WTC11 (cell line): Measurements from ENCODE around the gene KIT. TPM values are rescaled to one million over a fixed set of nuclear protein-coding genes. Genes with fewer than 3 reads are reported as not detected.

Experiments
- ATAC-seq: fragments of 200-7000 bp; cut with Tn5 transposase; 2 replicates; pipeline ENCODE4 v1.10.0; 2021; ENCODE audit warnings: mild to moderate bottlenecking, moderate library complexity
- CTCF ChIA-PET: fragments of 300-600 bp; sonication (Branson Sonifier 250); formaldehyde crosslinking; loops from one replicate; lab custom pipeline; 2021; ENCODE audit warnings: antibody characterized with exemption; lab: Charles Lee
- POLR2A ChIA-PET: fragments of 350-600 bp; sonication (Branson Sonifier 250); formaldehyde crosslinking; loops from one replicate; lab custom pipeline; 2021; ENCODE audit warnings: antibody characterized with exemption; lab: Charles Lee
- DNase-seq: peaks from one replicate; pipeline ENCODE4 v3.0.0; 2021; ENCODE audit warnings: low spot score
- H3K27ac Mint-ChIP-seq: 2 replicates; pipeline ENCODE4 v1.8.0; 2021; ENCODE audit warnings: mixed read lengths
- H3K27me3 Mint-ChIP-seq: 2 replicates; pipeline ENCODE4 v1.8.0; 2021; ENCODE audit warnings: low read depth, mild to moderate bottlenecking, moderate library complexity, mixed read lengths
- H3K36me3 Mint-ChIP-seq: 2 replicates; pipeline ENCODE4 v1.8.0; 2021; ENCODE audit warnings: mixed read lengths
- H3K4me1 Mint-ChIP-seq: 2 replicates; pipeline ENCODE4 v1.8.0; 2022; ENCODE audit warnings: mixed read lengths
- H3K4me3 Mint-ChIP-seq: 2 replicates; pipeline ENCODE4 v1.8.0; 2021; ENCODE audit warnings: mild to moderate bottlenecking, moderate library complexity, mixed read lengths
- H3K9me3 Mint-ChIP-seq: 2 replicates; pipeline ENCODE4 v1.8.0; 2021; ENCODE audit warnings: mixed read lengths
- CREM ChIP-seq: sonication (generic); formaldehyde crosslinking; IDR thresholded peaks from 2 replicates; pipeline ENCODE4 v1.8.1; 2022; ENCODE audit warnings: mild to moderate bottlenecking, missing genetic modification reagents, moderate library complexity
- ESRRA ChIP-seq: sonication (generic); formaldehyde crosslinking; IDR thresholded peaks from 2 replicates; pipeline ENCODE4 v1.8.1; 2022; ENCODE audit warnings: mild to moderate bottlenecking, missing genetic modification reagents, borderline replicate concordance
- HMGA2 ChIP-seq: fragments of 250-450 bp; sonication (Bioruptor Pico); IDR thresholded peaks from 2 replicates; pipeline ENCODE4 v1.4.0; 2021; ENCODE audit warnings: mild to moderate bottlenecking, moderate library complexity
- IRF2 ChIP-seq: sonication (generic); formaldehyde crosslinking; IDR thresholded peaks from 2 replicates; pipeline ENCODE4 v1.8.0; 2022; ENCODE audit warnings: low read depth, missing genetic modification reagents, borderline replicate concordance
- MYBL2 ChIP-seq: sonication (generic); formaldehyde crosslinking; IDR thresholded peaks from 2 replicates; pipeline ENCODE4 v1.8.1; 2023; ENCODE audit warnings: mild to moderate bottlenecking, moderate library complexity, missing genetic modification reagents
- OVOL2 ChIP-seq: fragments of 250-450 bp; sonication (Bioruptor Pico); IDR thresholded peaks from 2 replicates; pipeline ENCODE4 v1.9.0; 2021; ENCODE audit warnings: mild to moderate bottlenecking, borderline replicate concordance
- RELA ChIP-seq: sonication (generic); formaldehyde crosslinking; IDR thresholded peaks from 2 replicates; pipeline ENCODE4 v1.8.1; 2022; ENCODE audit warnings: missing genetic modification reagents, mild to moderate bottlenecking, borderline replicate concordance
- ZNF121 ChIP-seq: sonication (generic); formaldehyde crosslinking; IDR thresholded peaks from 2 replicates; pipeline ENCODE4 v1.8.0; 2023; ENCODE audit warnings: missing genetic modification reagents
- ZNF138 ChIP-seq: sonication (generic); formaldehyde crosslinking; conservative IDR thresholded peaks from 2 replicates; pipeline ENCODE4 v1.8.1; 2022; ENCODE audit warnings: mild to moderate bottlenecking, moderate library complexity, missing genetic modification reagents
- ZNF423 ChIP-seq: fragments of 250-450 bp; sonication (Bioruptor Pico); IDR thresholded peaks from 2 replicates; pipeline ENCODE4 v2.1.2; 2022; ENCODE audit warnings: mild to moderate bottlenecking, moderate library complexity
- total RNA-seq: library from RNA; stranded (reverse); gene quantifications from 3 replicates; pipeline ENCODE4 v1.2.3, GENCODE V29; 2021
- TF ChIP-seq, protein P1 (sequence below): sonication (generic); formaldehyde crosslinking; IDR thresholded peaks from 2 replicates; pipeline ENCODE4 v1.8.0; 2022; ENCODE audit warnings: mild to moderate bottlenecking, missing genetic modification reagents
- TF ChIP-seq, protein P2 (sequence below): sonication (generic); formaldehyde crosslinking; IDR thresholded peaks from 2 replicates; pipeline ENCODE4 v1.8.1; 2022; ENCODE audit warnings: mild to moderate bottlenecking, missing genetic modification reagents, moderate library complexity, borderline replicate concordance
- TF ChIP-seq, protein P3 (sequence below): sonication (generic); formaldehyde crosslinking; IDR thresholded peaks from 2 replicates; pipeline ENCODE4 v1.8.1; 2022; ENCODE audit warnings: low read depth, missing genetic modification reagents, borderline replicate concordance
- TF ChIP-seq, protein P4 (sequence below): sonication (generic); formaldehyde crosslinking; IDR thresholded peaks from 2 replicates; pipeline ENCODE4 v1.8.0; 2023; ENCODE audit warnings: missing genetic modification reagents, mild to moderate bottlenecking, borderline replicate concordance
- TF ChIP-seq, protein P5 (sequence below): sonication (generic); formaldehyde crosslinking; IDR thresholded peaks from 2 replicates; pipeline ENCODE4 v1.8.0; 2022; ENCODE audit warnings: missing genetic modification reagents

The KIT gene
- total RNA-seq, 1 experiment from 2014 or later, result 23.3 TPM

DNA sequence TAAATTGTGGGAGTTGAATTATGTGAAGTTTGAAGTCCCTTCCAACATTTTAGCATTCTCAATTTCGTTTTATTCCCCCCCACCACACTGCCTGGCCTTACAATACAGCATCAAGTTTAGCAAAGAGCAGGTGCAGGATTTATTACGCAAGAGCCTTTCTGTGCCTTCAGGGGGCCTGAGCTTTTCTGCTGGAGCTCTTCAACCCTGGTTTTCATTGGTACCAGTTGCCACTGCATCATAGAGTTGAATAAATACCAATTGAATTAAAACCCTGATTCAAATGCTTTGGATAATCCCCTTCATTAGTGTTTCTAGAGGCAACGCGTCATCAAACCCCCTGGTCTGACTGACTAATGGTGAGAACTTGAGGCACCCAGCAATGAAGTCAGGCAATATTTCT is 43.6 kb upstream of the KIT start (continued):
- TF ChIP-seq, protein P1, sequence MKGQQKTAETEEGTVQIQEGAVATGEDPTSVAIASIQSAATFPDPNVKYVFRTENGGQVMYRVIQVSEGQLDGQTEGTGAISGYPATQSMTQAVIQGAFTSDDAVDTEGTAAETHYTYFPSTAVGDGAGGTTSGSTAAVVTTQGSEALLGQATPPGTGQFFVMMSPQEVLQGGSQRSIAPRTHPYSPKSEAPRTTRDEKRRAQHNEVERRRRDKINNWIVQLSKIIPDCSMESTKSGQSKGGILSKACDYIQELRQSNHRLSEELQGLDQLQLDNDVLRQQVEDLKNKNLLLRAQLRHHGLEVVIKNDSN, result no peak
- TF ChIP-seq, all 79 proteins: peak for 0

DNA sequence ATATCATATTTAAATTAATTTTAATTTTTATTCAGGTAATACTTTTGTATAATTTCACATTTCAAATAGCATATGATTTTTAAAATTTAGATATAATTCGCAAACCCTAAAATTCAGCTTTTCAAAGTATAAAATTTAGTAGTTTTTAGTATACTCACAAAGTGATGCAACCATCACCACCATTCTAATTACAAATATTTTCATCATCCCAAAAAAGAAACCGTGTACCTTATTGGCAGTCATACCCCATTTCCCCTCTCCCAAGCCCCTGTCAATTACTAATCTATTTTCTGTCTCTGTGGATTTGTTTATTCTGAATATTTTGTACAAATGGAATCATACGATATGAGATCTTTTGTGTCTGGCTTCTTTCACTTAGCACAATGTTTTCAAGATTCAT is 37.0 kb upstream of the KIT start:
- CTCF ChIA-PET, result no interaction called here
- DNase-seq, result no peak
- Mint-ChIP-seq H3K4me3 (no peak overlapping the region), H3K9me3 (peaks cover 6% of the 10 kb centered on the region), H3K4me1 (peaks cover 7% of the 10 kb centered on the region), H3K36me3 (no peaks in the 10 kb centered on the region), H3K27ac (no peak overlapping the region), H3K27me3 (no peaks in the 10 kb centered on the region; the same call in 1 of the 2 replicates)
- POLR2A ChIA-PET, result no interaction called here
- no peak for ATAC-seq
- TF ChIP-seq, protein P2, sequence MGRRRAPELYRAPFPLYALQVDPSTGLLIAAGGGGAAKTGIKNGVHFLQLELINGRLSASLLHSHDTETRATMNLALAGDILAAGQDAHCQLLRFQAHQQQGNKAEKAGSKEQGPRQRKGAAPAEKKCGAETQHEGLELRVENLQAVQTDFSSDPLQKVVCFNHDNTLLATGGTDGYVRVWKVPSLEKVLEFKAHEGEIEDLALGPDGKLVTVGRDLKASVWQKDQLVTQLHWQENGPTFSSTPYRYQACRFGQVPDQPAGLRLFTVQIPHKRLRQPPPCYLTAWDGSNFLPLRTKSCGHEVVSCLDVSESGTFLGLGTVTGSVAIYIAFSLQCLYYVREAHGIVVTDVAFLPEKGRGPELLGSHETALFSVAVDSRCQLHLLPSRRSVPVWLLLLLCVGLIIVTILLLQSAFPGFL, result no peak
- TF ChIP-seq RELA (CRISPR knock-in tag), result no peak
- no peak for TF ChIP-seq ZNF138 (CRISPR knock-in tag)
- TF ChIP-seq, protein P3, sequence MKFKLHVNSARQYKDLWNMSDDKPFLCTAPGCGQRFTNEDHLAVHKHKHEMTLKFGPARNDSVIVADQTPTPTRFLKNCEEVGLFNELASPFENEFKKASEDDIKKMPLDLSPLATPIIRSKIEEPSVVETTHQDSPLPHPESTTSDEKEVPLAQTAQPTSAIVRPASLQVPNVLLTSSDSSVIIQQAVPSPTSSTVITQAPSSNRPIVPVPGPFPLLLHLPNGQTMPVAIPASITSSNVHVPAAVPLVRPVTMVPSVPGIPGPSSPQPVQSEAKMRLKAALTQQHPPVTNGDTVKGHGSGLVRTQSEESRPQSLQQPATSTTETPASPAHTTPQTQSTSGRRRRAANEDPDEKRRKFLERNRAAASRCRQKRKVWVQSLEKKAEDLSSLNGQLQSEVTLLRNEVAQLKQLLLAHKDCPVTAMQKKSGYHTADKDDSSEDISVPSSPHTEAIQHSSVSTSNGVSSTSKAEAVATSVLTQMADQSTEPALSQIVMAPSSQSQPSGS (CRISPR knock-in tag), result no peak
- TF ChIP-seq, protein P4, sequence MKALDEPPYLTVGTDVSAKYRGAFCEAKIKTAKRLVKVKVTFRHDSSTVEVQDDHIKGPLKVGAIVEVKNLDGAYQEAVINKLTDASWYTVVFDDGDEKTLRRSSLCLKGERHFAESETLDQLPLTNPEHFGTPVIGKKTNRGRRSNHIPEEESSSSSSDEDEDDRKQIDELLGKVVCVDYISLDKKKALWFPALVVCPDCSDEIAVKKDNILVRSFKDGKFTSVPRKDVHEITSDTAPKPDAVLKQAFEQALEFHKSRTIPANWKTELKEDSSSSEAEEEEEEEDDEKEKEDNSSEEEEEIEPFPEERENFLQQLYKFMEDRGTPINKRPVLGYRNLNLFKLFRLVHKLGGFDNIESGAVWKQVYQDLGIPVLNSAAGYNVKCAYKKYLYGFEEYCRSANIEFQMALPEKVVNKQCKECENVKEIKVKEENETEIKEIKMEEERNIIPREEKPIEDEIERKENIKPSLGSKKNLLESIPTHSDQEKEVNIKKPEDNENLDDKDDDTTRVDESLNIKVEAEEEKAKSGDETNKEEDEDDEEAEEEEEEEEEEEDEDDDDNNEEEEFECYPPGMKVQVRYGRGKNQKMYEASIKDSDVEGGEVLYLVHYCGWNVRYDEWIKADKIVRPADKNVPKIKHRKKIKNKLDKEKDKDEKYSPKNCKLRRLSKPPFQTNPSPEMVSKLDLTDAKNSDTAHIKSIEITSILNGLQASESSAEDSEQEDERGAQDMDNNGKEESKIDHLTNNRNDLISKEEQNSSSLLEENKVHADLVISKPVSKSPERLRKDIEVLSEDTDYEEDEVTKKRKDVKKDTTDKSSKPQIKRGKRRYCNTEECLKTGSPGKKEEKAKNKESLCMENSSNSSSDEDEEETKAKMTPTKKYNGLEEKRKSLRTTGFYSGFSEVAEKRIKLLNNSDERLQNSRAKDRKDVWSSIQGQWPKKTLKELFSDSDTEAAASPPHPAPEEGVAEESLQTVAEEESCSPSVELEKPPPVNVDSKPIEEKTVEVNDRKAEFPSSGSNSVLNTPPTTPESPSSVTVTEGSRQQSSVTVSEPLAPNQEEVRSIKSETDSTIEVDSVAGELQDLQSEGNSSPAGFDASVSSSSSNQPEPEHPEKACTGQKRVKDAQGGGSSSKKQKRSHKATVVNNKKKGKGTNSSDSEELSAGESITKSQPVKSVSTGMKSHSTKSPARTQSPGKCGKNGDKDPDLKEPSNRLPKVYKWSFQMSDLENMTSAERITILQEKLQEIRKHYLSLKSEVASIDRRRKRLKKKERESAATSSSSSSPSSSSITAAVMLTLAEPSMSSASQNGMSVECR (CRISPR knock-in tag), result no peak
- TF ChIP-seq IRF2 (CRISPR knock-in tag), result no peak
- TF ChIP-seq ESRRA (CRISPR knock-in tag), result no peak
- no peak for TF ChIP-seq MYBL2 (CRISPR knock-in tag)
- TF ChIP-seq CREM (CRISPR knock-in tag), result no peak
- no peak for TF ChIP-seq OVOL2 (CRISPR knock-in tag)
- TF ChIP-seq ZNF121 (CRISPR knock-in tag), result no peak
- TF ChIP-seq, protein P5, sequence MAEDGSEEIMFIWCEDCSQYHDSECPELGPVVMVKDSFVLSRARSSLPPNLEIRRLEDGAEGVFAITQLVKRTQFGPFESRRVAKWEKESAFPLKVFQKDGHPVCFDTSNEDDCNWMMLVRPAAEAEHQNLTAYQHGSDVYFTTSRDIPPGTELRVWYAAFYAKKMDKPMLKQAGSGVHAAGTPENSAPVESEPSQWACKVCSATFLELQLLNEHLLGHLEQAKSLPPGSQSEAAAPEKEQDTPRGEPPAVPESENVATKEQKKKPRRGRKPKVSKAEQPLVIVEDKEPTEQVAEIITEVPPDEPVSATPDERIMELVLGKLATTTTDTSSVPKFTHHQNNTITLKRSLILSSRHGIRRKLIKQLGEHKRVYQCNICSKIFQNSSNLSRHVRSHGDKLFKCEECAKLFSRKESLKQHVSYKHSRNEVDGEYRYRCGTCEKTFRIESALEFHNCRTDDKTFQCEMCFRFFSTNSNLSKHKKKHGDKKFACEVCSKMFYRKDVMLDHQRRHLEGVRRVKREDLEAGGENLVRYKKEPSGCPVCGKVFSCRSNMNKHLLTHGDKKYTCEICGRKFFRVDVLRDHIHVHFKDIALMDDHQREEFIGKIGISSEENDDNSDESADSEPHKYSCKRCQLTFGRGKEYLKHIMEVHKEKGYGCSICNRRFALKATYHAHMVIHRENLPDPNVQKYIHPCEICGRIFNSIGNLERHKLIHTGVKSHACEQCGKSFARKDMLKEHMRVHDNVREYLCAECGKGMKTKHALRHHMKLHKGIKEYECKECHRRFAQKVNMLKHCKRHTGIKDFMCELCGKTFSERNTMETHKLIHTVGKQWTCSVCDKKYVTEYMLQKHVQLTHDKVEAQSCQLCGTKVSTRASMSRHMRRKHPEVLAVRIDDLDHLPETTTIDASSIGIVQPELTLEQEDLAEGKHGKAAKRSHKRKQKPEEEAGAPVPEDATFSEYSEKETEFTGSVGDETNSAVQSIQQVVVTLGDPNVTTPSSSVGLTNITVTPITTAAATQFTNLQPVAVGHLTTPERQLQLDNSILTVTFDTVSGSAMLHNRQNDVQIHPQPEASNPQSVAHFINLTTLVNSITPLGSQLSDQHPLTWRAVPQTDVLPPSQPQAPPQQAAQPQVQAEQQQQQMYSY, result no peak
- TF ChIP-seq ZNF423 (CRISPR knock-in tag), result no peak
- TF ChIP-seq HMGA2, result no peak
